Hepatocyte (in vitro differentiated cells): ENCODE results near the gene TTF2. TPM values are rescaled to one million over a fixed set of nuclear protein-coding genes. Genes with fewer than 3 reads are reported as not detected.

Experiments
- DNase-seq: peaks from one replicate; pipeline ENCODE4 v3.0.0-alpha.2; 2016; ENCODE audit warnings: low spot score
- H2AFZ ChIP-seq: fragments of 200-600 bp; sonication (generic); 2 replicates; pipeline ENCODE4 v1.6.0; 2016; ENCODE audit warnings: antibody characterized with exemption, mild to moderate bottlenecking
- H3K27ac ChIP-seq: fragments of 200-600 bp; sonication (generic); 2 replicates; pipeline ENCODE4 v1.5.1; 2016; ENCODE audit warnings: mild to moderate bottlenecking
- H3K27me3 ChIP-seq: fragments of 200-600 bp; sonication (generic); 2 replicates; pipeline ENCODE4 v1.6.1; 2016
- H3K36me3 ChIP-seq: fragments of 200-600 bp; sonication (generic); replicated peaks from 2 replicates; pipeline ENCODE4 v1.5.1; 2016; ENCODE audit warnings: low read depth; ENCODE audit not compliant: insufficient read depth
- H3K4me1 ChIP-seq: fragments of 200-600 bp; sonication (generic); 2 replicates; pipeline ENCODE4 v1.5.1; 2016; ENCODE audit warnings: mild to moderate bottlenecking, moderate library complexity; ENCODE audit not compliant: insufficient read depth
- H3K4me2 ChIP-seq: fragments of 200-600 bp; sonication (generic); 2 replicates; pipeline ENCODE4 v1.6.0; 2016
- H3K4me3 ChIP-seq: fragments of 200-600 bp; sonication (generic); 2 replicates; pipeline ENCODE4 v1.5.1; 2016; ENCODE audit warnings: mild to moderate bottlenecking
- H3K79me2 ChIP-seq: fragments of 200-600 bp; sonication (generic); 2 replicates; pipeline ENCODE4 v1.6.0; 2017; ENCODE audit warnings: mild to moderate bottlenecking
- H3K9me2 ChIP-seq: fragments of 200-600 bp; sonication (generic); replicated peaks from 2 replicates; pipeline ENCODE4 v1.6.0; 2017; ENCODE audit warnings: mild to moderate bottlenecking; ENCODE audit not compliant: insufficient read depth
- H3K9me3 ChIP-seq: fragments of 200-600 bp; sonication (generic); 2 replicates; pipeline ENCODE4 v1.5.1; 2016; ENCODE audit warnings: low read depth, mild to moderate bottlenecking
- H4K20me1 ChIP-seq: fragments of 200-600 bp; sonication (generic); 2 replicates; pipeline ENCODE4 v1.6.0; 2016; ENCODE audit warnings: mild to moderate bottlenecking; ENCODE audit not compliant: insufficient read depth, poor library complexity, severe bottlenecking
- EZH2 ChIP-seq: fragments of 200-600 bp; sonication (generic); IDR thresholded peaks from 2 replicates; pipeline ENCODE4 v1.6.1; 2016; ENCODE audit warnings: antibody characterized with exemption, mild to moderate bottlenecking, borderline replicate concordance
- EZH2phosphoT487 ChIP-seq: fragments of 200-600 bp; sonication (generic); IDR thresholded peaks from one replicate; pipeline ENCODE4 v1.6.1; 2018; ENCODE audit warnings: antibody characterized with exemption, mild to moderate bottlenecking, low read depth, moderate library complexity; ENCODE audit not compliant: unreplicated experiment, severe bottlenecking
- WGBS: methylation state at CpG from one replicate; pipeline ENCODE4 v1.1.6; 2016; ENCODE audit warnings: low lambda C conversion rate; ENCODE audit errors: missing lambda C conversion rate; 5-methylcytosine and 5-hydroxymethylcytosine counted together
- polyA plus RNA-seq: library from polyadenylated mRNA; unstranded; fragments of >200 nt; fragmentation: Nextera tagmentation; extraction: Ambion mirVana; gene quantifications from 2 replicates; pipeline ENCODE4 v1.2.1, GENCODE V29; 2016
- total RNA-seq: library from RNA; depleted of rRNA; stranded (reverse); fragments of >200 nt; gene quantifications from 2 replicates; pipeline ENCODE4 v1.2.3, GENCODE V29; 2014
- TF ChIP-seq, protein P1 (sequence below): fragments of 200-600 bp; sonication (generic); IDR thresholded peaks from 2 replicates; pipeline ENCODE4 v1.5.1; 2016; ENCODE audit warnings: antibody characterized with exemption, mild to moderate bottlenecking; ENCODE audit not compliant: poor library complexity

TTF2 gene
- total and polyA plus RNA-seq, 2 experiments from 2014 or later = 13.8 to 14.3 TPM

DNA sequence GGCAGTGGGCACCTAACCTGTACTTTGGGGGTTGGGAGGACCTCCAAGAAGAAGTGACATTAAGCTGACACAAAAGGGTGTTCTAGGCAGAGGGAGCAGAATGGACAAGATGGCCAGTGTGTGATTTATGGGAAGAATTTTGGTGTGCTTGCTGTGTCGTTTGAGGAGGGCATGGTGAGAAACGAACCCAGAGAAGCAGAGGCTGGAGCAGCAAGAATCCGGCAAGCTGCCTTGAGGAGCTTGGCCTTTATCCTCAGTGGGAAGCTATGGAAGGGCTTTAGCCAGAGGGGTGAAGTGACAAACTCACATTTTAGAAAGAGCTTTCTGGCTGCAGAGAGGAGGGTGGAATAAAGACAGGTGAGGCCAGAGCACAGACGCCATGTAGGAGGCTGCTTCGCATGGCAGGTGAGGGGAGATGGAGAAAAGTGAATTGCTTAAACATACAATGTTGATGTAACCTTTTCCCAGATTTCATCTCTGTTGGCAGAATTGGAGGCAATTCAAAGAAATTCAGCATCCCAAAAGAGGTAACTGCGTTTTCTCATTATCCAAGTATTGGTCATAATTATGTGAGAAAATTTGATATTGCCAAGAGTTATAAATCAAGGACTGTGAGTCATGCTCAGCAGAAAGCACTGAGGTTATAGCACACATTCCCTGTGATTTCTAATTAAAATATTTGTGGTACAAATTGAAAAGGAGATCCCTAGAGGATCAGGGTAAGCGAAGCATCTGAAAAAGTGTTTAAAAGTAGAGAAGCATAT lies 34.9 kb downstream of the TTF2 start:
- Histone ChIP-seq H3K27ac (no peak overlapping the region), H2AFZ (no peak overlapping the region), H3K4me1 (peaks cover 12% of the 10 kb centered on the region), H3K9me2 (no peaks in the 10 kb centered on the region), H3K27me3 (no peaks in the 10 kb centered on the region), H4K20me1 (no peaks in the 10 kb centered on the region), H3K36me3 (no peaks in the 10 kb centered on the region), H3K4me3 (no peak overlapping the region), H3K9me3 (no peaks in the 10 kb centered on the region), H3K79me2 (no peaks in the 10 kb centered on the region), H3K4me2 (no peak overlapping the region)
- no peak for TF ChIP-seq EZH2phosphoT487
- TF ChIP-seq EZH2 = no peak
- TF ChIP-seq, protein P1, sequence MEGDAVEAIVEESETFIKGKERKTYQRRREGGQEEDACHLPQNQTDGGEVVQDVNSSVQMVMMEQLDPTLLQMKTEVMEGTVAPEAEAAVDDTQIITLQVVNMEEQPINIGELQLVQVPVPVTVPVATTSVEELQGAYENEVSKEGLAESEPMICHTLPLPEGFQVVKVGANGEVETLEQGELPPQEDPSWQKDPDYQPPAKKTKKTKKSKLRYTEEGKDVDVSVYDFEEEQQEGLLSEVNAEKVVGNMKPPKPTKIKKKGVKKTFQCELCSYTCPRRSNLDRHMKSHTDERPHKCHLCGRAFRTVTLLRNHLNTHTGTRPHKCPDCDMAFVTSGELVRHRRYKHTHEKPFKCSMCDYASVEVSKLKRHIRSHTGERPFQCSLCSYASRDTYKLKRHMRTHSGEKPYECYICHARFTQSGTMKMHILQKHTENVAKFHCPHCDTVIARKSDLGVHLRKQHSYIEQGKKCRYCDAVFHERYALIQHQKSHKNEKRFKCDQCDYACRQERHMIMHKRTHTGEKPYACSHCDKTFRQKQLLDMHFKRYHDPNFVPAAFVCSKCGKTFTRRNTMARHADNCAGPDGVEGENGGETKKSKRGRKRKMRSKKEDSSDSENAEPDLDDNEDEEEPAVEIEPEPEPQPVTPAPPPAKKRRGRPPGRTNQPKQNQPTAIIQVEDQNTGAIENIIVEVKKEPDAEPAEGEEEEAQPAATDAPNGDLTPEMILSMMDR = no peak
- no peak for DNase-seq
- WGBS = 93% methylated on average over 7 of the region's 7 CpGs

DNA sequence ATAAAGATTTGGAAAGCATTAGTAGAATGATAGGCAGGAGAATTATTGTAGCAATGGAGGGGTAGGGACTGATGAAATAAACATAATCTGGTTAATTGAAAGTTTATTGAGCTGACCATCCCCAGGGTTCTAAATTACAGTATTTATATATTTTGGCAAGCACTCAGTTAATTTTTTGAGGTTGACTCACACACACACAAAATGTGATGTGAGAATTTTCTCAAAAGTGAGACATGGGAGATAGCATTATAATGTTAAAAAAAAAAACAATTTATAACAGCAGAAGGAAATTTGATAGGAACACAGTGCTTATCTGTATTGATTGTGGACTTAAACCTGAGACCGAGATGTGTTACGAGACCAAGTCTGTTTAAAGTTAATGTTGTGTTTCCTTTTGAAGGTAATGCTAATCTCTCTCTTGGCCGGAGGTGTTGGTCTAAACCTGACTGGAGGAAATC lies 36.9 kb downstream of the TTF2 start:
- Histone ChIP-seq H3K4me2 (no peak overlapping the region), H3K9me3 (no peaks in the 10 kb centered on the region), H2AFZ (no peak overlapping the region), H3K4me3 (no peak overlapping the region), H4K20me1 (no peaks in the 10 kb centered on the region), H3K79me2 (no peaks in the 10 kb centered on the region), H3K27ac (no peak overlapping the region), H3K36me3 (no peaks in the 10 kb centered on the region), H3K4me1 (peaks cover 12% of the 10 kb centered on the region), H3K9me2 (no peaks in the 10 kb centered on the region), H3K27me3 (no peaks in the 10 kb centered on the region)
- 73% methylated on average over 3 of the region's 3 CpGs for WGBS
- DNase-seq = no peak
- TF ChIP-seq, protein P1 = no peak
- no peak for TF ChIP-seq EZH2phosphoT487
- TF ChIP-seq EZH2 = no peak

DNA sequence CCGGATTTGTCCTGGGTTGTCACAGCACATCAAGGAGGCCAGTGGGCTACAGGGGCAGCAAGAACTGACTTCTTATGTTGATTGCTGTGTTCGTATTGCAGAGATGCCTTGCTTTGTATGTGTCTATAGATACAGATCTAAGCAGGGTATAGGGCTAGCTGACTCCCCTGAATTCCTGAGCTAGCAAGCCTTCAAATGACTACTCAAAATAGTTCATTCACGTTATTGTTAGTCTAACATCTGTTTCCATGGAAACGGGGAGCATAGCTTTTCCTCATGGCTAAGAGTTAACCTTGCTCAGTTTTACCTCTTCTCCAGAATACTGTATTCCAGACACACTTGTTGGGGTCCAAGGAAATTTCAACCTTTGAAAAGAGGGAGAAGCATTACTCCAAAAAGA lies 37.3 kb downstream of the TTF2 start:
- H2AFZ ChIP-seq = no peak overlapping the region
- H4K20me1 ChIP-seq = no peaks in the 10 kb centered on the region
- H3K4me3 ChIP-seq = no peak overlapping the region
- H3K36me3 ChIP-seq = no peaks in the 10 kb centered on the region
- H3K9me2 ChIP-seq = no peaks in the 10 kb centered on the region
- no peaks in the 10 kb centered on the region for H3K79me2 ChIP-seq
- H3K4me1 ChIP-seq = peaks cover 12% of the 10 kb centered on the region
- H3K27ac ChIP-seq = no peak overlapping the region
- WGBS = 78% methylated on average over 4 of the region's 4 CpGs
- no peak for DNase-seq
- no peak for TF ChIP-seq EZH2phosphoT487
- no peak for TF ChIP-seq EZH2
- TF ChIP-seq, protein P1 = no peak
- no peaks in the 10 kb centered on the region for H3K27me3 ChIP-seq
- no peaks in the 10 kb centered on the region for H3K9me3 ChIP-seq
- H3K4me2 ChIP-seq = no peak overlapping the region
